Ramos (cell line): ENCODE measurements around the gene SYPL1.

Experiments
- in situ Hi-C: fragments of 300-500 bp; cut with MboI; formaldehyde crosslinking; loops from one replicate; pipeline ENCODE4 v1.14.3; 2022; ENCODE audit warnings: low sequenced_read_pairs; ENCODE audit not compliant: unreplicated experiment

The SYPL1 gene

DNA sequence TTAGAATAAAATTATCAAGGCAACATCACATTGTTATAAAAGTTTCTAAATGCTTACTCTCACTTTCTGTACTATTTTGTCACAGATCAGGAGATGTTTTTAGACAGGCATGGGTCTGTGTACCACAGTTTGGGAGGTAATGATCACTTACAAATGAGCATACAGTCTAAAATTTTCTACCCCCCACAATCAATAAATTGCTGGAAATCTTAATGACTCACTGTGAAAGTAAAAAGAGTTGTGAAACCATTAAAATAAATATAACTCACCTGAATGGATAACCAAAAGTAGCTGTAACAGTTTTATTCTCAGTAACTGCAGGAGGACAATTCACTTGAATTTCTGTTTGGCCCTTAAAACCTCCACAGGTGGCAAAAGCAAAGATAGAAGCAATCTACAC, 13.2 kb downstream of the SYPL1 start:
- in situ Hi-C loops: no loop called here

DNA sequence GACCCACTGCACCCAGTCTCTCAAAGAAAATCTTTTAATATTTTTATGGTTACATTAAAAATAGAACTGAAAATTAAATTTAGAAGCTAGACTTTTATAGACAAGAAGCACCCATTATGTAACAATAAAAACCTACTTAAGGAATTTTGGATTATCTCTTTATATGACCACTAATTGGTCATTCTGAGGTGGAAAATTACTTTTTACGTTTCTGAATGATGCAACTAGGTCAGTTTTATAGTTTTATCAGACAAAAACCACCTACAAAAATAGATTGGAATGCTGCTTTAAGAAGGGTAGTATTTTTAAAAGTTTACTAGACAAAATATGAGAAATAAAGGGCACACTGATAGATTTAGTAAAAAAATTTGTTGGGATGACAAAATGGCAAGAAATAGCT, 16.5 kb downstream of the SYPL1 start:
- in situ Hi-C loops: no loop called here

DNA sequence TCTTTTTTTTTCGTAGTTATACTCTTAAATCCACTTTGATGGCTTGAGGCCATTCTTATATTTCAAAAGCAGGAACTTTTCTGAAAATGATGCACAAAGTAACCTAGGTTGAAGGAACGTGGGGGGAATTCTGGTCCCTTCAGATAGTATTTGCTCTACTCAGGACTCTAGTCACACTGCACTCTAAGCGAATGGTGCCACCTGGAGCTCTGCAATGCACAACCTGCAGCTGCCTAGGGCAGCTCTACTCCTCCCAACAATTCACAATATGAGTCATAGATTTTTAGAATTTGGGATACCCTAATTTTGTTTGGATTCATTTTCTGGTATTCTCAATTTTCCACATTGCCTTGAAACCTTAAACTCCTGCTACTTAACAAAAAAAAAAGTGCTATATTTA, 17.3 kb downstream of the SYPL1 start:
- in situ Hi-C loops: no loop called here

DNA sequence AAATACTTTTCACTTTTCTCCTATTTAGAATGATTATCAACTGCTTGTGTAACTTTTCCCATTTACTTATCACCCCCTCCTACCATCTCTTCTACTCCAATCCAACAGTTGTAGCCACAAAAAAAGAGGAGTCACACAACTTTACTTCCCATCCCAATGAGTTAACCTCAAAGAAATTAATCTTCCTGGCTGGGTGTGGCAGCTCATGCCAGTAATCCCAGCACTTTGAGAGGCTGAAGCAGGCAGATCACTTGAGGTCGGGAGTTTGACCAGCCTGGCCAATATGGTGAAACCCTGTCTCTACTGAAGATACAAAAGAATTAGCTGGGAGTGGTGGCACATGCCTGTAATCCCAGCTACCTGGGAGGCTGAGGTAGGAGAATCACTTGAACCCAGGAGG, 19.9 kb downstream of the SYPL1 start:
- in situ Hi-C loops: no loop called here

DNA sequence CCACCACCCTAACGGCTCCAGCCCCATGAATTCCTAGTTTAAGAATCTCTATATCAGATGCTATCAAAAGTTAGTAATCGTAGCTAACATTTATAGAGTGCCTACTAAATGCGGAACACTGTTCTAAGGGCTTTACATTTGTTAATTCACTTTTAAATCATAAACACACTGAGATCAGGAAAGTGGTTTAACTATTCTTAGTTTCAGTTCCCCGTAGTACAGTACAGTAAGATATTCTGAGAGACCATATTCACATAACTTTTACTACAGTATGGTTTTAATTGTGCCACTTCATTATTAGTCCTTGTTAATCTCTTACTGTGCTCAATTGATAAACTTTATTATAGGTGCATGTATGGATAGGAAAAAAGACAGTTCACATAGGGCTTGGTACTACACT, 22.5 kb downstream of the SYPL1 start:
- in situ Hi-C loops: no loop called here

DNA sequence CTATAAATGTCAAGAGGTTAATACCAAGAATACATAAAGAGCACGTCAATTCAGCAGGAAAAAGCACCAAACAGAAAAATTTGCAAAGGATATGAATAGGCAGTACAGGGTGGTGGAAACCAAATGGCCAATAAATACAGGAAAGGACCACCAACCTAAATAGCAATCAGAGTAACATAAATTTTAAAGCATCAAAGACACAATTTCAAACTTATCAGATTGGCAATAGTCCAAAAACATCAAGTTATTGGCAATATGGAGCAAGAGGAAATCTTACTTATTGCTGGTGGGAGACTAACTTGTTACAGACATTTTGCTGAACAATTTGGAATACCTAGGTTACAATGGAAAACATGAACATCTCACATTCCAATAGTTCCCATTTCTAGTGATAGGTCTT, 24.1 kb downstream of the SYPL1 start:
- in situ Hi-C loops: no loop called here

DNA sequence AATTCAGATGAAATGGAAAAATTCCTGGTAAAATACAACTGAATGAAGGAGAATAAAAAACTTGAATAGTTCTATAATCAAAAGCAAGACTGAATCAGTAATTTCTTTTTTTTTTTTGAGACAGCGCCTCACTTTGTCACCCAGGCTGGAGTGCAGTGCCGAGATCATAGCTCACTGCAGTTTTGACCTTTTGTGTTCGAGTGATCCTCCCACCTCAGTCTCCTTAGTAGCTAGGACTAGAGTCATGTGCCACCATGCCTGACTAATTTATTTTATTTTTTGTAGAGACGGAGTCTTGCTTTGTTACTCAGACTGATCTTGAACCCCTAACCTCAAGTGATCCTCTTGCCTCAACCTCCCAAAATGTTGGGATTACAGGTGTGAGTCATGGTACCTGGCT, 26.1 kb downstream of the SYPL1 start:
- in situ Hi-C loops: no loop called here

DNA sequence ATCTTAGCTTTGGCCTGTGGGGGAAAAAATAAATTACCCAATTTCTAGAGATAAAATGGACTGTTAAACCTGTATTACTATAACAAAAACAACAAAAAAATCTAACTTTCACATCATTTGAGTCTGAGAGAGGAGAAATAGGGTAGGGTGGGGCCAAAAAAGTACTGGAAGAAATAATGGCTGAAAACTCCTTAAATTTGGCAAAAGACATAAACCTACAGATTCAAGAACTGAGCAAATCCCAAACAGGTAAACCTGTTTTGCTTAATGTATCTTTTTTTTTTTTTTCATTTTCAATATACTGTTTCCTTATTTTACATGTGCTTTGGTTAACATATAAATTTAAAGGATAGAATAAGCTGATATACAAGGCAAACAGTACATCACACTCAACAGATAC, 27.1 kb downstream of the SYPL1 start:
- in situ Hi-C loops: no loop called here

DNA sequence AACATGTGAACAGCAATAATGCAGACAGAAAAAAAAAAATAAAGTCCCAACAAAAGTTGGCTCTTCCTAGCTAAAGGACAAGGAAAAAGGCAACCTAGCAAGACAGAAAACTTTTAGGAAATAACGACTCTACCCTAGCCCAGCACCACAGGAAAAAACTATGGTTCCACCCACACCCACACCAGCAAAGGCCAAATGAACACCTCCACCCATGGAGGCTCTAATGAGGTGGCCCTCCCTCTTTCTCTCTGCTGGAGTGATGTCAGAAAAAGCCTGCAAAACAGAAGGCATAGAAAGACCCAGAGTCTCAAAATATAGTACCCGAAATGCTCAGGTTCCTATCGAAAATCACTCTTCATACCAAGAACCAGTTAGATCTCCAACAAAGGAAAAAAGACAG, 28.4 kb downstream of the SYPL1 start:
- in situ Hi-C loops: no loop called here

DNA sequence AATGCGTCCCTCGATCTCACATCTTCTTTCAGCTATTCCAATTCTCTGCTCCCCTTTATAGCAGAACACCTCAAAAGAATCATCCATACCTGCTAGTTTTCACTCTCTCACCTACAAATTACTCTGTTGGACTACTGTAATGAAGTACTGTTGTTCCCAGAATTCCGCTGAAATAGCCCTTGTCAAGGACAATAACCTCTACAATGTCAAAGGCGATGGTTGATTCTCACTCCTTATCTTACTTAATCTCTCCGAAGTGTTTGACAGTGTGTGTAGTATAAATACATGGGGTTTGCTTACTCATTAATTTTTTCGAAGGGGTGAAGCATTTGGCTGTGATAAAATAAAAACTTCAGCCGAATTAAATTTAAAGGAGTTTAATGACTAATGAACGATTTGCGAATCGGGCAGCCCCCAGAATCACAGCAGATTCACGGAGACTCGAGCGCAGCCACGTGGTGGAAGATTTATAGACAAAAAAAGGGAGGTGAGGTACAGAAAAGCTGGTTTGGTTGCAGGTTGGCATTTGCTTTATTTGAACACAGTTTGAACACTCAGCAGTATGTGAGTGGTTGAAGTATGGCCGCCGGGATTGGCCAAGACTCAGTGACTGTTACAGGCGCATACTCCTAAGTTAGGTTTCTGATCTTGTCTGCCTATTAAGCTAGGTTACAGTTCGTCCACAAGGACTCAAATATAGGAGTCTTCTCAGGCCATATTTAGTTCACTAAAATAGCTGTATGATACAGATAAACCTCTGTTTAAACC, 29.8 kb downstream of the SYPL1 start:
- in situ Hi-C loops: no loop called here

DNA sequence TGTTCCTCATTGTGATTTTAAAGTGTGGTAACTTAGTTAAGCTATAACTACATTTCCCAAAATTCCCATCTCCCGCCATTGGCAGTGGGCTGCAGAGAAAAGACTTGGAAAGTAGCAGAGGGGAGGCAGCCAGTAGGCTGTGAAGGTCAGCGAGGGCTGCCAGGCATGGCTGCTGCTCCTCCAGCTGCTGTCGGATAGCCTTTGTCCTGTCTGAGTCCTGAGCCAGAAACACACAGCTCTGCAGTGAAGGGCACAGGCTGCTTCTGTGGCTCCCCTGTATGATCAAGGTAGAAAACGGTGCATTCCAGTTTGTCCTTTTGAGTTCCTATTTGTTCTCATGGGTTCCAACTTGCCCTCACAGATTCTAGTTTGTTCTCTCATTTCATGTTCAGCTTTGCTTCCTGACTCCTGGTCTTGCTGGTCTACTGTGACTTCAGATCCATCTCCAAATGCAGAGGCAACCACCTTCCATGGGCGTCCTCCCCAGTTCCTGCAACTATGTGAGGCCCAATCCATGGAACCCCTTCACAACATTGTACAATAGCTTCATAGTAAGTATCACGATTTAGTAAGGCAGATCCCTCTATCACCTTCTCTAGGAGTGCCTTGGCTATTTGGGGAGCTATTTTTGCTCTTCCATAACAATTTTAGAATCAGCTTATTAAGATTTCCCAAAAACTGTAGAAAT, 31.7 kb downstream of the SYPL1 start:
- in situ Hi-C loops: no loop called here

DNA sequence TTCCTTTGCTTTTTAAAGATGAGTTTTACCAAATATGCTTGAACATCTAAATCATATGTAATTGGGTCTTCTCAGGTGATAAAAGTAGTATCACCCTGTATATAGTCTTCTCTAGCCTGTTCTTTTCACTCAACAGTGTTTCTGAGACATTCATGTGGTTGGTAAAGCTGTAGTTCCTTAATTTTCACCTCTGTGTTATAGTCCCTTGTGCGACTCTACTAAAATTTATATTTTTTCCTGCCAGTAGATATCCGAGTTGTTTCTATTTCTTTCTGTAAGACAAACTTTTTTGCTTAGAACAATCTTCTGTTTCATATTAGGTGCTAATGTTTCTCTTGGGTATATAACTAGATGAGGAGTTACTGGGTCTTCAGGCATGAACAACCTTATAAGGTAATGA, 35.6 kb downstream of the SYPL1 start:
- in situ Hi-C loops: no loop called here

DNA sequence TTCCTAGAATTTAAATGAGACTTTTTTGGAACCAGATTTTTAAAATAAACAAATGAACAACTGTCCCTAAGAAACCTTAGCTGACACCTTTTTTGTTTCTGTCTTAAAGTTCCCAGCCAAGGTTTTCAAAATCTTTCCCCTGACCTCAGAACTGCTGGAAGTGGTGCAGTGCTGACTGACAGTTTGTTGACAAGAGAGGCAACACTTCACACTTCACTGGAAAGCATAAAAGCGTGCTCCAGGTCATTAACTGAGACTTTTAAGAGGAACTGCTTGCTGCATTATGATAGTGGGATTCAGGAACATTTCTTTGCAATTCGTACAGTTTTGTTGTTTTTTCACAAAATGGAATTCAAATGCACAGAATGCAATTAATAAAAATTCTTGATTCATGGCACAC, 36.2 kb downstream of the SYPL1 start:
- in situ Hi-C loops: no loop called here

DNA sequence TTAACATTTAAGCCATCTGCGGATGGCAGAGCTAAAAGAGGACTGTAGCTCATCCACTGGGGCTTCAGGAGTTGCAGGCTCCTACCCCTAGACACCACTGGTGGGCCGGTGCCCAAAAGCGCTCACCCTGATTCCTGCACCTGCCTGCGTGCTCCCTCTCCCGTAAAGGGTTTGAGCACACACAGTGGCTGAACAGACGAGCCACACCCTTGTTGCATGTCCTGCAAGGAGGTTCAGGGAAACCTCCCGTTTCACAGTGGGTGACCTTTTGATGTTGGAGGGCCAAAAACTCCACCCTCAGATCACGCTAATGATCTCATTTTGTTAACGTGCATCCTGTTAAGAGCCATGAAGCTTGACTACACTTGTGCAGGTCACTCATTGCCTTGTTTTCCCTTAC, 37.9 kb downstream of the SYPL1 start:
- in situ Hi-C loops: loop anchor here (25.0 kb wide), 1 partner anchor 1013 kb away; no protein-coding TSS in a partner anchor

DNA sequence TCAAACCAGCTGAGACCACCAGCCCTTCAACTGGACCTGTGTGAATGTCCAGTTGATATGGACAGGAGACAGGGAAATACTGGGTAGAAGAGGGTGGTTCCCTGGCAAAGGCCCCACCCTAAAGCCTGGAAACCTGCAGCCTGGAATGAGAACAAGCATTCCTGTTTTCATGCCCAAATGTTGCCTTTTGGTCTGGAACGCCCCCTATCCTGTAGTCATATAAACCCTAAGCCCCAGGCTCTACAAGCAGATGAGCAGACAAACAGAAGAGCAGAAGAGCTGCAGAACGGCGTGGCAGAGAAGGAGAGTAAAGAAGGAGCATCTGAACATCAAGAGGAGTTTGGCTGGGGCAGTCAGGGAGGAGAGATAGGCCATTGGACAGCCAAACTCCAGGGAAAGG, 38.4 kb downstream of the SYPL1 start:
- in situ Hi-C loops: loop anchor here (25.0 kb wide), 1 partner anchor 1014 kb away; no protein-coding TSS in a partner anchor

DNA sequence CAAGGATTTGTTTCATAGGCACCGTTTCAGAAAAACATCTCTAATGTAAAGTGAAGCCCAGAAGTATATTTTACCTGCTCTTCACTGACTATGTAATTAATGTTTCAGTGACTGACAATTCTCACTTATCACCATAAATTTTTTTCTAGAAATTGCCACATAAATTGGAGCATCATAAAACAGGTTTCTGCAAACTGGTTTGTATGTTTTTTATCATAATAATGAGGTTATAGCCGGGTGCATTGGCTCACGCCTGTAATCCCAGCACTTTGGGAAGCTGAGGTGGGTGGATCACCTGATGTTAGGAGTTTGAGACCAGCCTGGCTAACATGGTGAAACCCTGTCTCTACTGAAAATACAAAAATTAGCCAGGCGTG, 39.4 kb downstream of the SYPL1 start:
- in situ Hi-C loops: loop anchor here (25.0 kb wide), 1 partner anchor 1015 kb away; no protein-coding TSS in a partner anchor

DNA sequence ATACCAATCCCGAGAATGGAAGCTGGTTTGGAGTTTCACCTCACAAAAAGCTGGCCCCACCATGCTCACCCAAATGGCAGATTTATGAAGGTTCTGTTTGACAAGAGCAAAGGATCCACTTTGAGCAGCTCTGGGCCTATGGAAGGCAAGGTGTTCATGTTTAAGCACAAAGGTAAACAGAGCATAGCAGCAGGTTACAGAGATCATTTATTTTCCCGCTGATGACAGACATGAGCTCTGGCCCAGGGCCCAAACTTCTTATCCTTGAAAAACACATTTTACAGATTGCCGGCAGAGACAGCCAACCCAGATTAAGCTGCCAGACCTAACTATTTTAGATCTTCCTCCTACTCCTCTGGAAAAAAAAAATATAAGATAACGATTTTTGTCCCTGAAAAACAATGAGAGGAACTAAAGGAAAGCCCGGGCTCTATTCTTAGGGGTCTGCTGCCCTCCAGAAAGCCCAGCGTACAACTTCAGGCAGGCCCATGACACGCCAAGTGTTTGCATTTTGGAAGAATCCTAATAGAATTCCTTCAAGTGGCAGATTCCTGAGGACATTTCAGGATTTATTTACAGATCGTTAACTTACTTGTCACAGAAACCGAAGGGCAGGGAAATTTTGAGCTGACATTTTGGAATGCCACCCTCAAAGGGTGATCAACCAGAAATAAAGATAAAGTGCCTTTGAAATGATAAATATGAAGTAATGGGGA, 40.0 kb downstream of the SYPL1 start:
- in situ Hi-C loops: loop anchor here (25.0 kb wide), 1 partner anchor 1015 kb away; no protein-coding TSS in a partner anchor

DNA sequence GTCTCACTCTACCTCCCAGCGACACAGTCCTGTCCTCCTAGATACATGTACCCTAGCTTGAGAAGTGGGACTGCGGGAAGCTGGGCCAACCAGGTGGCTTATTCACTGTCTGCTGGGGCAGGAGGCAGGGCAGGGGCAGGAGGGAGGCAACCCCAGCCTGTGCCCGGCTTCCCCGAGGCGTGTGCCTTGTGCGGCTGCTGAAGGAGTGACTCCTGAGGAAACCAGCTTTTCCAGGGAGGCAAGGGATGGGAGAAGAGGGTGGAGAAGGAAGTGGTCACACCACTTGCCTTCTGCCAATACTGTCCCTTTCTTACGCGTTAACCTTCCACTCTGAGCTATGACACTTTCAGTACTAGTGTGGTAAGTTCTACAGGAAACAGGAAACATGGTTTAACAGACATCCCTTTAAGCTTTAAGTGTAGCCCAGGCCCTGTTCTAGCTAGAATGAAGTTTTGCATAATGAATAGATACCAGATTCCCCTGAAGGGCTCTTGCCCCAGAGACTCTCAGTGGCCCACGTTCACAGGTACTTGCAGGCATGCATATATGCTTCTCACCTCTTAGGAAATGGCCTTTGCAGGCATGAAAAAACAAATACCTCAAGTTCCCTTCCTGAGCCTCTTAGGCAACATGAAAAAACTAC, 40.6 kb downstream of the SYPL1 start:
- in situ Hi-C loops: loop anchor here (25.0 kb wide), 1 partner anchor 1016 kb away; no protein-coding TSS in a partner anchor

DNA sequence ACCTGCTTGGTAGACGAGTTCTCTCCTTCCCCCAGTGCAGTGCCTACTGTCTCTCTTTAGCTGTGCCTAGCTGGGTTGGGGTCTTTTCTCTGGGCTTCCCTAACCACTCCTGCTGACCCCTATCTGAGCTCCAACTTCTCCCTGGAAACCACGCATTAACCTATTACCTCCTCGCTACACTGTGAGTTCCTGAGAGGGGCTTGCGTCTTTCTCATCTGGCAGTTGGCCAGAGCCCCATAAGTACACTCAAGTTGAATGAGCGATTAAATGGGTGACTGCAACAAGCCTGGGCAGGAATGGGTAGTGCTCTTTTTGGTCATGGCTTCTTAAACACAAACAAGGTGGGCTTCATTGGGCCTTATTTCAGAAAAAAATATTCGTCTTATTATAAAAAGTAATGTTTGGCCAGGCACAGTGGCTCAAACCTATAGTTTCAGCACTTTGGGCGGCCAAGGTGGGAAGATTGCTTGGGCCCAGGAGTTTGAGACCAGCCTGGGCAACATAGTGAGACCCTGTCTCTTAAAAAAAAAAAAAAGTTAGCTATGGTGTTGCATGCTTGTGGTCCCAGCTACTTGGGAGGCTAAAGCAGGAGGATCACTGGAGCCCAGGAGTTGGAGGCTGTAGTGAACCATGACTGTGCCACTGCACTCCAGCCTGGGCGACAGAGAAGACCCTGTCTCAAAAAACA, 41.4 kb downstream of the SYPL1 start:
- in situ Hi-C loops: loop anchor here (25.0 kb wide), 1 partner anchor 1017 kb away; no protein-coding TSS in a partner anchor

DNA sequence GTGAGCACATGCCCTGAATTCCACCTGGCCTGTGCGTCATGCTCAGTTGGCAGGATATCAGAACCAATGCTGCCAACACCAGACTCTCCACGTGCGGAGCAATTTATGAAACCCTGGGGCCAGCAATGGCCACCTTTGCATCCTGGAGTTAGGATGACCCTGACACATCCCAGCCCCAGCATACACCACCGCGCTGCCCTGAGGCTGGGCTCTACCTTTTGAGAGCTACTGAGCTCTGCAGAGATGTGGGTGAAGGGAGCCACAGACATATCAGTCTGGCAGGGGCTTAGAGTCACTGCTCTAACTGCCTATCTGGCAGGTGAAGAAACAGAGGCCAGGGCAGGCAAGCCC, 41.9 kb downstream of the SYPL1 start:
- in situ Hi-C loops: loop anchor here (25.0 kb wide), 1 partner anchor 1017 kb away; no protein-coding TSS in a partner anchor
